GM18511 (cell line): ENCODE measurements around the gene IER2.
"Not testable (repeated sequence)": the region's sequence is repeated elsewhere in the genome, so short reads cannot be mapped to it uniquely, and the experiment has no call there.

Source experiments
- ATAC-seq: cut with Tn5 transposase; IDR thresholded peaks from one replicate; pipeline ENCODE4 v1.9.1; 2021; ENCODE audit warnings: mild to moderate bottlenecking, moderate library complexity; ENCODE audit not compliant: unreplicated experiment

The IER2 gene

GRCh38 chr19:13162724-13163608, 12.8 kb downstream of the IER2 start:
- no peak for ATAC-seq

DNA sequence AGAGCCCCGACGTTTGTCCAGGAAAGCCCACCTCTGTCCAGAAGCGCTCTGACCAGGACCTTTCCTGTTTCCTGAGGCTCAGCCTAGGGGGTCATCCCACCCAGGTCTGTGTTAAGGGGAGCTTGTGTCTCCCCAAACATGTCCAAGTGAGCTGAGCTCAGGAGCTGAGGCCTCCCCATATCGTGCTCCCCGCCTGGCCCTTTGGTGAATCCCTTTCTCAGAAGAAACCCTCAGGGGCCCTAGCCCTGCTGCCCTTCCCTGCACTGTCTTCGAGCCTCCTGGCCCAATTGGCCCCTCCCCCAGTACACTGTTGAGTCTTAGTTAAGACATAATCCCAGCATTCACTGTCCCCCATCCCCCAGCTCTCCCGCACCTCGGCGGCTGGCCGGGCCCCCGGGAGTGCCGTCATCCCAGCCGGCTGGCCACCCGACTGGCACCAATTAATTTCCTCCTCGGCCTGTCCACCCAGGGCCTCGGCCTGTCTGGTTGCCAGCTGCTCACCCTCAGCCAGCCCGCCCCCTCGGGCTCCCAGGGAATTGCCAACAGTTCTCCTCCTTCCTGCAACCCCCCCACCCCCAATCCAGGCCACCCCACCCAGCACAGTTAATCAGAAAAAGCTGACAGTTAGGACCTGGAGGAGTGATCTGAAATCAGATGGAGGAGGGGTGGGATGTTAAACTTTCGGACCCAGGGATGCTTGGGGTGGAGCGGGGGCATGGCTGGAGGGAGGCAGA, 13.6 kb downstream of the IER2 start:
- no peak for ATAC-seq

DNA sequence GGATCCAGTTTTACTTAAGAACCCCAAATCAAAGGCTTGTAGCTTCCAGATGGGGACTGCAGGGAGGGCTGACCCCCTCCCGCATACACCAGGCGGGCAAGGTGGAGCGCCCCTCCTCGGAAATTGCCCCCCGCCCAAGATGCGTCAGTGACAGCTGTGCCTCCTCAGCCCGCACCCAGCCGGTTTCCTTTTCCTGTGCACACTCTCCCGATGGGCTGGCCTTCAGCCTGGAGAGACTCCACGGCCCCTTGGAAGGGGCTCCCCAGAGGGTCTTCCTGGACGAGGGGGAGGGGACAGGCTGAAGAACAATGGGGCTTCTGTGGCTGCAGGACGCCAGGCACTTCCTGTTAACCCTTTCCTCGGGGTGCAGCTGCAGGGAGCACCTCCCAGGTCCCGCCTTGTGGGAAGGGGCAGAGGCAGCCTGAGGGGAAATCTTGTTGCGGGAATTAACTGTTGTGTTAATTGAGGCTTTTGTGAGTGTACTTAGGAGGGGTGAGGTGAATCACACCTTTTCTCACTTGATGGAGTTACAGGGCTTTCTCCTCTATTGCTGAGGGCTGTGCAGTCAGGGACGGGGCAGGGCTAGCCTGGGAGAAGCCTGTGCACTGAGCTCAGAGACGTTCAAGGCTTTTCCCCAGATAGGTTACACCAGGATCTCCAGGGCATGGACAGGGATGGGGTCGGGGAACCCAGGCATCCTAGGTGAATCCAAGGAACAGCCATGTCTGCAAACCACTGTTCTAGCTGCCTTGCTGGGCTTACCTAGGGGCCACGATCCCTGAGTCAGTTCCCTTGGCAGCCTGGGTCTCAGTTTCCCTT, 14.3 kb downstream of the IER2 start:
- no peak for ATAC-seq

- no peak for ATAC-seq
Observed at GRCh38 chr19:13165162-13165997, 15.2 kb downstream of the IER2 start.

DNA sequence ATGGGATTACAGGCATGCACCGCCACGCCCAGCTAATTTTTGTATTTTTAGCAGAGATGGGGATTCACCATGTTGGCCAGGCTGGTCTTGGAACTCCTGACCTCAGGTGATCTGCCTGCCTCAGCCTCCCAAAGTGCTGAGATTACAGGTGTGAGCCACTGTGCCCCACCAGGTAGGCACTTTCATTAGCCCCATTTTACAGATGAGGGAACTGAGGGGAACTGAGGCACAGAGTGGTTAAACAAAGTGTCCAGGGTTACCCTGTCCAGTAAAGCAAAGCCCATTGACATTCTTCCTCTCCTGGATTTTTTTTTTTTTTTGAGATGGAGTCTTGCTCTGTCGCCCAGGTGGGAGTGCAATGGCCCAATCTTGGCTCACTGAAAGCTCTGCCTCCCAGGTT, 15.9 kb downstream of the IER2 start:
- ATAC-seq = not testable (repeated sequence)

GRCh38 chr19:13169769-13170168, 19.6 kb downstream of the IER2 start:
- ATAC-seq = no peak

DNA sequence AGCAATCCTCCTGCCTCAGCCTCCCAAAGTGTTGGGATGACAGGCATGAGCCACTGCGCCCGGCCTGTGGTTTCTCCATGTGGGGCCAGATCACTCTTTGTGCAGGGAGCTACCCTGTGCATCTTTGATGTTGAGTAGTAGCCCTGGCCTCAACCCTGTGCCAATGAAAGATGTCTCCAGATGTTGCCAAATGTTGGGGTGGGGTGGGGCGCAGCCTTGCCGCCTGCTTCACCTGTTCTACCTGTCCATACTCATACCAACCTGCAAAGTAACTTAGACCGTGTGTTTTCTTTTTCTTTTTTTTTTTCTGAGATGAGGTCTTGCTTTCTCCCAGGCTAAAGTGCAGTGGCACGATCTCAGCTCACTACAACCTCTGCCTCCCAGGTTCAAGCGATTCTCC, 20.9 kb downstream of the IER2 start:
- no peak for ATAC-seq

- ATAC-seq = no peak
Observed at GRCh38 chr19:13172346-13173138, 22.3 kb downstream of the IER2 start.

- no peak for ATAC-seq
Observed at GRCh38 chr19:13173139-13173737, 23.0 kb downstream of the IER2 start.

DNA sequence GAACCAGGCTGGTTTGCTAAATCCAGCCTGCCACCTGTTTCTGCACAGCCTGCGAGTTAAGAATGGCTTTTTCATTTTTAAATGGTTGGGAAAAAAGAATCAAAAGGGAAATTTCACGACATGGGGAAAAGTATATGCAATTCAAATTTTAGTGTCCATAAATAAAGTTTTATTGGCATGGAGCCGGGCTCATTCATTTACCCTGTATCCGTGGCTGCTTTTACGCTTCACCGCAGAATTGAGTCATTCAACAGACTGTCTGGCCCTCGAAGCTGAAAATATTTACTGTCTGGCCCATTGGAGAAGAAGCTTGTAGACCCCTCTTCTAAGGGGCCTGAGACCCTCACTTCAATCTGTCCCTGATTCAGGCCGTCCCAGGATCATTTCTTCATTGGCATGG, 26.1 kb downstream of the IER2 start:
- ATAC-seq = no peak

GRCh38 chr19:13177584-13177983, 27.4 kb downstream of the IER2 start:
- not testable (repeated sequence) for ATAC-seq

GRCh38 chr19:13178291-13178690, 28.1 kb downstream of the IER2 start:
- not testable (repeated sequence) for ATAC-seq

- ATAC-seq = no peak
Observed at GRCh38 chr19:13181747-13182388, 31.7 kb downstream of the IER2 start.

DNA sequence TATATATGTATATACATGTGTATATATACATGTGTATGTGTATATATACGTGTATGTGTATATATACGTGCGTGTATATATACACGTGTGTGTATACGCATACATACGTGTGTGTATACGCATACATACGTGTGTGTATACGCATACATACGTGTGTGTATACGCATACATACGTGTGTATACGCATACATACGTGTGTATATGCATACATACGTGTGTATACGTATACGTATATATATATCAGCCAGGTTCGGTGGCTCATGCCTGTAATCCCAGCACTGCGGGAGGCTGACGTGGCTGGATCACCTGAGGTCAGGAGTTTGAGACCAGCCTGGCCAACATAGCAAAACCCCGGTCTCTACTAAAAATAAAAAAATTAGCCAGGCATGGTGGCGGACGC, 34.7 kb downstream of the IER2 start:
- ATAC-seq = not testable (repeated sequence)

GRCh38 chr19:13185763-13186657, 35.8 kb downstream of the IER2 start:
- not testable (repeated sequence) for ATAC-seq

- not testable (repeated sequence) for ATAC-seq
Observed at GRCh38 chr19:13186688-13187087, 36.5 kb downstream of the IER2 start.

GRCh38 chr19:13187419-13187818, 37.2 kb downstream of the IER2 start:
- ATAC-seq = no peak

DNA sequence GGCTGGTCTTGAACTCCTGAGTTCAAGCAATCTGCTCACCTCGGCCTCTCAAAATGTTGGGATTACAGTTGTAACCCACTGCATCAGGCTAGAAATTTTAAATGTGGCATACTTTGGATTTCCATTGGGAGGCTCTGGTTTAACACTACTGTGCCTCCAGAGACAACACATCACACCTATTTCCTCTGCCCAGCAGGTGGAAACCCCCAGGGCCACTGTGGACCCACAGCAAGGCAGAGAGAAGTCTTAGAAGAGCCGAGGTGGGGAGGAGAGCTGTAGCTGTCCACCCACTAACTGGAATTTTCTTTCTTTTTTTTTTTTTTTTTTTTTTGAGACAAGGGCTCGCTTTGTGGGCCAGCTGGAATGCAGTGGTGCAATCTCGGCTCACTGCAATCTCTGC, 39.4 kb downstream of the IER2 start:
- ATAC-seq = no peak
